Measurements from ENCODE around the gene MXD3.

Gene MXD3

GRCh38 chr5:177302354-177303110 is 9.2 kb downstream of the MXD3 start:
- TF ChIP-seq, protein P1, sequence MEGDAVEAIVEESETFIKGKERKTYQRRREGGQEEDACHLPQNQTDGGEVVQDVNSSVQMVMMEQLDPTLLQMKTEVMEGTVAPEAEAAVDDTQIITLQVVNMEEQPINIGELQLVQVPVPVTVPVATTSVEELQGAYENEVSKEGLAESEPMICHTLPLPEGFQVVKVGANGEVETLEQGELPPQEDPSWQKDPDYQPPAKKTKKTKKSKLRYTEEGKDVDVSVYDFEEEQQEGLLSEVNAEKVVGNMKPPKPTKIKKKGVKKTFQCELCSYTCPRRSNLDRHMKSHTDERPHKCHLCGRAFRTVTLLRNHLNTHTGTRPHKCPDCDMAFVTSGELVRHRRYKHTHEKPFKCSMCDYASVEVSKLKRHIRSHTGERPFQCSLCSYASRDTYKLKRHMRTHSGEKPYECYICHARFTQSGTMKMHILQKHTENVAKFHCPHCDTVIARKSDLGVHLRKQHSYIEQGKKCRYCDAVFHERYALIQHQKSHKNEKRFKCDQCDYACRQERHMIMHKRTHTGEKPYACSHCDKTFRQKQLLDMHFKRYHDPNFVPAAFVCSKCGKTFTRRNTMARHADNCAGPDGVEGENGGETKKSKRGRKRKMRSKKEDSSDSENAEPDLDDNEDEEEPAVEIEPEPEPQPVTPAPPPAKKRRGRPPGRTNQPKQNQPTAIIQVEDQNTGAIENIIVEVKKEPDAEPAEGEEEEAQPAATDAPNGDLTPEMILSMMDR (IDR thresholded peaks at IDR 0.05; ENCODE audit: borderline replicate concordance, insufficient read depth, low read depth, low read length) = 0 out of 2 replicates have a peak, but pooled peaks have one; percentile 19
- peak overlapping the region; percentile 78 for H3K4me3 ChIP-seq (ENCODE audit: low read depth, low read length)

DNA sequence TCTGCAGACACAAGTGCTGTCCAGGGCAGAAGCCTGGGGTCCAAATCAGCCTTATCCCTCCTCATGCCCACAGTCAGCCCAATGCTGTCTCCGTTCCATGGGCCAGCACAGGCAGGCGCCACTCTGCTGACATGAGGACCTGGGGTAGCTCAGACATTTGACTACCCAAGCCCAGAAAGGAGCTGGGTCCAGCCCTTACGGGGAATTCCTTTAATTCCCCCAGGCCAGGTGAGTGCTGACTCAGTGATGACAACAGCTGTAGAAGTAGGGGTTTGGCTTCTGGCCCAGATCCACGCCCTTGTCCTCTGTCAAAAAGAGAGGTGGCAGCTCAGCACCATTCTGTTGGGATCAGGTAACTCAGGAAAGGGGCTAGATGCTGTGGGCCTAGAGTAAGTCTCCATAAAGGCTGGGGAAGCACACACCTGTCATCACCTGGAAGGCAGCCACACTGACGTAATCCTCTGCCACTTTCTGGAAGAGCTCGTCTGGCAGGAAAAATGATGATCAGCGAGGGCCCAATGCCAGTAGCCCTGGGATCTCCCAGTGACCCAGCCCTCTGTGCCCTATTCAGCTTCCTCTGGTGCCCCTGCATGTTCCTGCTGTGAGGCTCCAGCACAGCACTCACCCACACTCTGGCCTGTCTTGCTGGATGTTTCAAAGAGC is 10.1 kb downstream of the MXD3 start:
- TF ChIP-seq, protein P1 (IDR thresholded peaks at IDR 0.05; ENCODE audit: borderline replicate concordance, insufficient read depth, low read depth, low read length) = no peak
- H3K4me3 ChIP-seq (ENCODE audit: low read depth, low read length) = no peak overlapping the region

DNA sequence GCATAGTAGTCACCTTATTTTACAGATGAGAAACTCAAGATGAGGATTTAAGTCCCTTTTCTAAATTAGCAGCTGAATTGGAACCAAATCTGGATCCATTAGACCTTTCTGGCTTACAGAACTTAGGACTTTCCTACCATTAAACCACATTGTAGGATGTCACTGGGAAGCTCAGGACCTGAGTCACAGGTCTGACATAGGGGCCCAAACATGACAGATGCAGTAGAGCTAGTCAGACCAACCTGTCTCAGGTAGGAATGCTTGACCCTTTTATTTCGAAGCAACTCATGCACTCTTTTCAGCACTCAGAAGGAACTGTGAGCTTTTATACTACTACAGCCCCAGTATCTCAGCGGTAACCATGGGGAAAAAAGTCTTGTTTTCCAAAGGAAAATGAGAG is 10.7 kb downstream of the MXD3 start:
- no peak overlapping the region for H3K4me3 ChIP-seq (ENCODE audit: low read depth, low read length)
- TF ChIP-seq, protein P1 (IDR thresholded peaks at IDR 0.05; ENCODE audit: borderline replicate concordance, insufficient read depth, low read depth, low read length) = no peak

DNA sequence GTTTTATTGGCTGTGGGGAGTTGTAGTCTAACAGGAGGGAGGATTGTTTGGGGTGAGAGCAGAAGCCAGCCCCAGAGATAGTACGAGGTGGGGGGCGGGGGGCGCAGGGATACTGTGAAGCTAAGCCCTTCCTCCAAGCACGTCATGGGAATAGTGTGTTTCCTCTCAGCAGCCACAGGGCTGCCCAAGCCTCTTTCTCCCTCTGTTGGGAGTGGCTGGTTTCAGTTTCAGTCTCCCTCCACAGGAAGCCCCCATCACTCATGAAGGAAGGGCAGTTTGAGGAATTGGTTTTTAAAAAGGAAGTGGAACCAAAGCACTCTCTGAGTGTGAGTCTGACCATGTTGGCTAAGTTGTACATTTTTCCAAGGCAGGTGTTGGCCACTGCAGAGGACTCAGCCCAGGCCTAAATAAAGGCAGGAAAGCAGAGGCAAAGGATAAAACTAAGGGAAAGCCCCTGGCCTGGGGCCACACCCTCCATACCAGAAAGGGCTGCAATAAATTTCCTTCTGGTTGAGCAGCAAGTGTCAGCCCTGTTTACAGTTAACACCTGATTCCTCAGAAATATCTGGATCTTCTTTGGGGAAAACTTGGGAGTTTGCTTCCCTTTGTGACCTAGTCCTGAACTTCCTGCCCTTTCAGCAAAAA is 11.3 kb downstream of the MXD3 start:
- TF ChIP-seq, protein P1 (IDR thresholded peaks at IDR 0.05; ENCODE audit: borderline replicate concordance, insufficient read depth, low read depth, low read length) = no peak
- H3K4me3 ChIP-seq (ENCODE audit: low read depth, low read length) = peak overlapping the region; percentile 8

DNA sequence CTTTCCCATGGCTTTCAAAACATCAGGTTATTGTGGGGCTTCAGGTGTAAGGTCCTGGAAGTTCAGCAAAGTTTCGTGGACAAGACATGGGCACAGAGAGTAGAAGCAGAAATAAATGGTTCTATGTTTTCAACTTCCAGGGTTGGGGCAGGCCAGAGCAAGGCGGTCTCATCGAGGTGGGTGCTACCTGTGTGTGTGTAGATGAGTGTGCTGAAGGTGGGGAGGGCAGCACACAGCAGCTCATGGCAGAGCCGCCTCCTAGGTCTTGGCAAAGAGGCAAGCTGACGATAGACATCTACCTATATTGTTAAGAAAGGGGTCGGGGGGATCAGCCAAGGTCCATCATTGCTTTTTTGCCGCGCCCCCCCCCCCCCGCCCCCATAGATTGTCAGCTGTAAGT is 12.0 kb downstream of the MXD3 start:
- TF ChIP-seq, protein P1 (IDR thresholded peaks at IDR 0.05; ENCODE audit: borderline replicate concordance, insufficient read depth, low read depth, low read length) = no peak
- H3K4me3 ChIP-seq (ENCODE audit: low read depth, low read length) = no peak overlapping the region

- TF ChIP-seq, protein P1 (IDR thresholded peaks at IDR 0.05; ENCODE audit: borderline replicate concordance, insufficient read depth, low read depth, low read length) = no peak
- H3K4me3 ChIP-seq (ENCODE audit: low read depth, low read length) = no peak overlapping the region
Measured at GRCh38 chr5:177297922-177298321, 13.8 kb downstream of the MXD3 start.

All from GM12875 (cell line).